Activated naive CD8-positive, alpha-beta T cell treated with anti-CD3 and anti-CD28 coated beads, Interleukin-2, amount 50 U/mL, for 24 hours (primary cell): ENCODE results near the gene YES1.

Experiments
- ATAC-seq: fragments of 150-1000 bp; cut with Tn5 transposase; one replicate; pipeline ENCODE4 v1.10.0; 2021
- DNase-seq: peaks from one replicate; pipeline ENCODE4 v3.0.0; 2021
- H3K27ac Mint-ChIP-seq: one replicate; pipeline ENCODE4 v1.8.0; 2021; ENCODE audit warnings: mild to moderate bottlenecking, mixed read lengths
- H3K27me3 Mint-ChIP-seq: one replicate; pipeline ENCODE4 v1.8.0; 2021; ENCODE audit warnings: mixed read lengths
- H3K36me3 Mint-ChIP-seq: one replicate; pipeline ENCODE4 v1.8.0; 2021; ENCODE audit warnings: low read depth, mixed read lengths
- H3K4me1 Mint-ChIP-seq: one replicate; pipeline ENCODE4 v1.8.0; 2021; ENCODE audit warnings: mixed read lengths
- H3K4me3 Mint-ChIP-seq: one replicate; pipeline ENCODE4 v1.8.0; 2021; ENCODE audit warnings: mild to moderate bottlenecking, moderate library complexity, mixed read lengths
- H3K9me3 Mint-ChIP-seq: one replicate; pipeline ENCODE4 v1.8.0; 2021; ENCODE audit warnings: mixed read lengths

The YES1 gene

DNA sequence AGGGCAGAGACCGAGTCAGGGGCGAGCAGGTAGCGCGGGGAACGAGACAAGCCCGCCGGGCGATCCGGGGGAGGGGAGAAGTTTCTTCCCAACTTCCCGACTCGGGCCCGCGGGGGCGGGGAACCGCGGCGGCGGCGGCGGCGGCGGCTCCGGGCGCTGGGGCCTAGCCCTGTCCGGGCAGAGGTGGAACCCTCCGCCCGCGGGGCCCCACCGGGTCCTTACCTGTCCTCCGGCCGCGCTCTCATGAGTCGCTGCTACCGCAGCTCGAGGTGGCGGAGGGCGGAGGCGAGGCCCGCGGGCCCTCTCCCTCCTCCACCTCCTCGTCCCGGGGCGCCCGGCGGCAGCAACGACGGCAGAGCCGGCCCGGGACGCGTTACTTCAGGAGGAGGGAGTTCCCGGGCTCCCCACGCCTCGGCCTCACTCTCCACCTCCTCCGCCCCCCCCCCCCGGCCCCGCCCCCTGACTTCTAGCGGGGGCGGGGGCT, at the start of gene YES1:
Gene YES1, minus strand, starts transcription at position 351 of the 484 bp plus-strand sequence. CDS start 55,415 bp downstream, outside the sequence.
- peaks cover 81% of the 10 kb centered on the region for H3K4me1 Mint-ChIP-seq
- peaks cover 10% of the 10 kb centered on the region for H3K27me3 Mint-ChIP-seq
- ATAC-seq, result peak; percentile 11
- peak within 1 kb of the TSS; percentile 100 for H3K27ac Mint-ChIP-seq
- H3K4me3 Mint-ChIP-seq, result peak within 1 kb of the TSS; percentile 98
- DNase-seq, result no peak
- H3K9me3 Mint-ChIP-seq, result no peaks in the 10 kb centered on the region
- H3K36me3 Mint-ChIP-seq, result peaks cover 12% of the 10 kb centered on the region

GRCh38 chr18:857986-858385, 45.9 kb upstream of the YES1 start:
- H3K27me3 Mint-ChIP-seq, result peaks cover 3% of the 10 kb centered on the region
- no peak overlapping the region for H3K4me3 Mint-ChIP-seq
- H3K36me3 Mint-ChIP-seq, result no peaks in the 10 kb centered on the region
- ATAC-seq (no peak), DNase-seq (no peak)
- no peak overlapping the region for H3K27ac Mint-ChIP-seq
- H3K9me3 Mint-ChIP-seq, result no peaks in the 10 kb centered on the region
- no peaks in the 10 kb centered on the region for H3K4me1 Mint-ChIP-seq

DNA sequence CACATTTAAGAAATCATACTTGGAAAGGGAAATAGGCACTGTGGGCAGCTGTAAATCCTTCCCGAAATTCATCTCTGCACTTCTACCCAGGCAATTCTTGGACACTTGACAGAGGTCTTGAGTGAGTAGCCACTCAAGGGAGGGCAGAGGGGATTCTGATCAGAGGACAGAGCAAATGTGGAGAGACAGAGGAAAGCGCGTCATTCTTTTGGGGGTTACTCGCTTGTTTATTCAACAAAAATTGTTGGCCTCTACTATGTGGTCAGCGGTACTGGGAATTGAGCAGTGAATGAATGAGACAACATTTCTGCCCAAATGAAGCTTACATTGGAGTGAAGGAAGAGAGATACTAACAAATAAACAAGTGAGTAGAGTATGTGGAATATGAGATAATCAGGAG, 41.4 kb upstream of the YES1 start:
- no peak for ATAC-seq
- DNase-seq, result no peak
- Mint-ChIP-seq H3K4me3 (no peak overlapping the region), H3K4me1 (no peaks in the 10 kb centered on the region), H3K9me3 (no peaks in the 10 kb centered on the region), H3K27me3 (peaks cover 9% of the 10 kb centered on the region), H3K27ac (no peak overlapping the region), H3K36me3 (no peaks in the 10 kb centered on the region)

- Mint-ChIP-seq H3K9me3 (no peaks in the 10 kb centered on the region), H3K36me3 (no peaks in the 10 kb centered on the region), H3K4me3 (no peak overlapping the region), H3K4me1 (no peaks in the 10 kb centered on the region), H3K27ac (no peak overlapping the region), H3K27me3 (peaks cover 9% of the 10 kb centered on the region)
- DNase-seq (no peak), ATAC-seq (no peak)
Measured at GRCh38 chr18:850960-851359, 38.9 kb upstream of the YES1 start.

DNA sequence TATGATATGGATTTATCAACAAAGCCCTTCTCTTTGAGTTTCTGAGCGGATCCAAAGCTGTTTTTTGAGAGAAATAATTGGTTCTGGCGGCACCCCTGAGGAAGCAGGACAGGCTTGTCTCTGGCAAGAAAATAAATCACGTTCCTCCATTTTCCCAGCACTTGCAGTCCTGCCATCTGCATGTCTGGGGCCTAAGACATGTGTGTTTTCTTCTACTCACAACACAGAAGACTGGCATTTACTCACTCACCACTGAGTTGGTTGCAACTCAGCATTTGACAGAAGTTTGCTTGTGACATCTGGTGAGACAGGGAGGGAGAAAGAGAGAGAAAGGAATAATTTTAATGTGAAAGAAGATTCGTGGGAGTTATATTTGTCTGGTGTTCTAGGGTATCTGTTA, 37.0 kb upstream of the YES1 start:
- no peaks in the 10 kb centered on the region for H3K36me3 Mint-ChIP-seq
- ATAC-seq (no peak), DNase-seq (no peak)
- H3K4me1 Mint-ChIP-seq, result no peaks in the 10 kb centered on the region
- H3K4me3 Mint-ChIP-seq, result no peak overlapping the region
- H3K27me3 Mint-ChIP-seq, result peaks cover 9% of the 10 kb centered on the region
- no peak overlapping the region for H3K27ac Mint-ChIP-seq
- no peaks in the 10 kb centered on the region for H3K9me3 Mint-ChIP-seq

DNA sequence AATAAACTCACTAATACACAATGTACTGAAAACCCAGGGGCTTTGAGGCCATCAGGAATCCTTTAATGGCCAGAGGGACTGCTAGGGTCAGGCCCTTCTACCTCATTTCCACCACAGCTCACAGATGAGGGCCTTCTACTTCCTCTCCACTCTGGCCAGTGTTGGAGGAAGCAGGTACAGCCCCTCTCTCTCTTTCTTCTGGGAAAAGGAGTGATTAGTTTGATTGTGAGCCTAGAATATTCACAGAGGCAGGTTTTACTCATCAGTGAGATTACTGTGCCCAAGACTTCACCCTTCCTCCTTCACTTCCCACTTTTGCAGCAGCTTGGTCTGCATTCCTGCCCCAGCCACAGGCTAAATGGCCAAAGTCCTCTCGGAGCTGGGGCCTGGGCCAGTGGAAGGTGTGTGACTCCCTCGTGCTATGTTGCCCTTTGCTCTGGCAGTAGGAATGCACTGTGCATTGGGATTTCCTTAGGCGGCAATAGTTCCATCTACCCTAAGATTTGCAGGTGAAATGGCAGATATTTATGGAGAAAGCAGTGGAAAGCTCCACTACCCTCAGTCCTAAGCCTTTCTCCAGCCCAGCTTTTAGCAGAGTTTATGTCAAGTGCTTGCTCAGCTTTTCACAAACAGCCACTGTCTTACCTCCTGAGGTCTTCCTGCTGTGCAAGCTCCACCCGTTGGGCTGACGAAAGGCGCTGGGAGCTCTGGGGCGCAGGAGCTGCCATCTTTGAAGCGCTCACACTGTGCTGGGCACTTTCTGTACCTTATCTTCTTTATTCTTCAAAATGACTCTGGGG, 36.2 kb upstream of the YES1 start:
- H3K4me1 Mint-ChIP-seq, result no peaks in the 10 kb centered on the region
- DNase-seq (no peak), ATAC-seq (no peak)
- H3K9me3 Mint-ChIP-seq, result no peaks in the 10 kb centered on the region
- no peak overlapping the region for H3K4me3 Mint-ChIP-seq
- H3K27ac Mint-ChIP-seq, result no peak overlapping the region
- H3K36me3 Mint-ChIP-seq, result no peaks in the 10 kb centered on the region
- H3K27me3 Mint-ChIP-seq, result peaks cover 7% of the 10 kb centered on the region

DNA sequence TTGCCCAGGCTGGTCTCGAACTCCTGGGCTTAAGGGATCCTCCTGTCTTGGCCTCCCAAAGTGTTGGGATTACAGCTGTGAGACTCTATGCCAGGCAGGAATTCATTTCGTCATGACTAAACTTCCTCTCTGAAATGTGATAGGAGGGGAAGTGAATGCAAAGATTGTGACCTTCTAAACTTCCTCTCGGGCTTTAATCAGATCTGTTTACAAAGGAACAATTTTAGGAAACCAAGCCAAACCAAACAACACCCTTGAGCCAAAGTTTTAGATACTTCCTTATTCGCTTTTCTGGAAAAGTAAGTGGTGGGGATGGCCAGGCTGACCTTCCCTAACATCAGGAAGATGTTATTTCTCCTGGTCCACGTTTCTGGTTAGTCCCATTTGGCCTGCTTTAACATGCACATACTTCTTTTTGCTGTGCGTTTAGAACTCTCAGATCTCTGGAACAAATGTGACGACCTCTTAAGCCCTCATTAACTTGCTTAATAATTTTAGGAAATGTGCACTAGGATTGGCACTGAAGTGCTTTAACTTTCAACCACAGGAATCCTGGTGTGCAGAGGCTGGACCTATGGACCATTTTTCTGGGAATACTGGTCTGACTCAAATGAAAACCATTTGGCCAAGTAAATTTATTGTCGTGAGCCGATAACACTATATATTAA, 33.2 kb upstream of the YES1 start:
- H3K36me3 Mint-ChIP-seq, result no peaks in the 10 kb centered on the region
- H3K27ac Mint-ChIP-seq, result no peak overlapping the region
- H3K4me3 Mint-ChIP-seq, result no peak overlapping the region
- H3K4me1 Mint-ChIP-seq, result no peaks in the 10 kb centered on the region
- no peaks in the 10 kb centered on the region for H3K27me3 Mint-ChIP-seq
- DNase-seq, result no peak
- ATAC-seq, result no peak
- H3K9me3 Mint-ChIP-seq, result no peaks in the 10 kb centered on the region

GRCh38 chr18:841647-842370, 29.8 kb upstream of the YES1 start:
- Mint-ChIP-seq H3K4me1 (peaks cover 4% of the 10 kb centered on the region), H3K4me3 (no peak overlapping the region), H3K27me3 (peaks cover 1% of the 10 kb centered on the region), H3K36me3 (no peaks in the 10 kb centered on the region), H3K9me3 (no peaks in the 10 kb centered on the region), H3K27ac (no peak overlapping the region)
- ATAC-seq (no peak), DNase-seq (no peak)

GRCh38 chr18:840516-840915, 28.5 kb upstream of the YES1 start:
- no peak for DNase-seq
- Mint-ChIP-seq H3K27me3 (peaks cover 1% of the 10 kb centered on the region), H3K27ac (no peak overlapping the region), H3K4me3 (no peak overlapping the region), H3K36me3 (no peaks in the 10 kb centered on the region), H3K4me1 (peaks cover 4% of the 10 kb centered on the region), H3K9me3 (no peaks in the 10 kb centered on the region)
- ATAC-seq, result no peak

GRCh38 chr18:840023-840408, 28.0 kb upstream of the YES1 start:
- no peaks in the 10 kb centered on the region for H3K36me3 Mint-ChIP-seq
- H3K4me3 Mint-ChIP-seq, result no peak overlapping the region
- no peak for DNase-seq
- peaks cover 4% of the 10 kb centered on the region for H3K4me1 Mint-ChIP-seq
- no peak for ATAC-seq
- H3K9me3 Mint-ChIP-seq, result no peaks in the 10 kb centered on the region
- H3K27ac Mint-ChIP-seq, result no peak overlapping the region
- H3K27me3 Mint-ChIP-seq, result peaks cover 1% of the 10 kb centered on the region

DNA sequence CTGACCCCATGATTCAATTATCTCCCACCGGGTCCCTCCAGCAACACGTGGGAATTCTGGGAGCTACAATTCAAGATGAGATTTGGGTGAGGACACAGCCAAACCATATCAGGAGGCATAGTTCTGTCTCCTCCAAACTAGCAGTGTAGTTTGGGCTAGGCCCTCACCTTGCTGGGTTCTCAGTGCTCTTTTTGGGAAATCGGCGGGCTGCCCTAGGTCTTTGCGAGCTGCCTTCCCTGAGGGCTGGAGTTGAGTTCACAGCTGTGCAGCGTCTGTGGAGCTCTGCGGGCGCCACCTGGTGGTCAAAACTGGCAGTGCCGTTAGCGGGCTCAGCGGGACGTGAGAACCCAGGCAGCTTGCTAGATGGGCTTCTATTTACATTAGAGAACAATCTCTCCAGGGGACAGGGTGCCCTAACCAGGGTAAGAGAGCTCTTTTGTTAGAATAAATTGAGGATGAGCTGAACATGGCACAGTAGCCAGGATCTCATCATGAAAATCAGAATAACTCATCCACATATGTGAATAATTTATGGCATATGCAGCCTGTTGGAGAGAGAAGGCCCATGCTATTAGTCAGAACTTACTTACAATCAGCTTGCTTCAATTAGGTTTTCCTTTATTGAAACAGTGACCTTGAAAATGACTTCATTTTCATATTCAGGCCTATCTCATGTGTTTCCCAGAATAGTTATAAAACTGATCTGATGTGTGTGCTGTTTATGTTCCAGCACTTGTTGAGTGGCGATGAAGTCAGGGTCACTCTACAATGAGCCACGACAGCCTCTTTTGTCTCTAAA, 27.4 kb upstream of the YES1 start:
- no peak overlapping the region for H3K4me3 Mint-ChIP-seq

GRCh38 chr18:837922-838321, 25.9 kb upstream of the YES1 start:
- Mint-ChIP-seq H3K9me3 (no peaks in the 10 kb centered on the region), H3K27ac (peak overlapping the region; percentile 9), H3K27me3 (peaks cover 5% of the 10 kb centered on the region), H3K4me1 (peaks cover 4% of the 10 kb centered on the region), H3K36me3 (no peaks in the 10 kb centered on the region), H3K4me3 (no peak overlapping the region)
- ATAC-seq (no peak), DNase-seq (no peak)

More for the DNA sequence above, 27.4 kb upstream of the YES1 start:
- ATAC-seq, result peak; percentile 97
- H3K4me1 Mint-ChIP-seq, result peaks cover 4% of the 10 kb centered on the region
- H3K36me3 Mint-ChIP-seq, result no peaks in the 10 kb centered on the region
- no peaks in the 10 kb centered on the region for H3K9me3 Mint-ChIP-seq
- no peak overlapping the region for H3K27ac Mint-ChIP-seq
- H3K27me3 Mint-ChIP-seq, result peaks cover 1% of the 10 kb centered on the region
- DNase-seq, result peak; percentile 96

DNA sequence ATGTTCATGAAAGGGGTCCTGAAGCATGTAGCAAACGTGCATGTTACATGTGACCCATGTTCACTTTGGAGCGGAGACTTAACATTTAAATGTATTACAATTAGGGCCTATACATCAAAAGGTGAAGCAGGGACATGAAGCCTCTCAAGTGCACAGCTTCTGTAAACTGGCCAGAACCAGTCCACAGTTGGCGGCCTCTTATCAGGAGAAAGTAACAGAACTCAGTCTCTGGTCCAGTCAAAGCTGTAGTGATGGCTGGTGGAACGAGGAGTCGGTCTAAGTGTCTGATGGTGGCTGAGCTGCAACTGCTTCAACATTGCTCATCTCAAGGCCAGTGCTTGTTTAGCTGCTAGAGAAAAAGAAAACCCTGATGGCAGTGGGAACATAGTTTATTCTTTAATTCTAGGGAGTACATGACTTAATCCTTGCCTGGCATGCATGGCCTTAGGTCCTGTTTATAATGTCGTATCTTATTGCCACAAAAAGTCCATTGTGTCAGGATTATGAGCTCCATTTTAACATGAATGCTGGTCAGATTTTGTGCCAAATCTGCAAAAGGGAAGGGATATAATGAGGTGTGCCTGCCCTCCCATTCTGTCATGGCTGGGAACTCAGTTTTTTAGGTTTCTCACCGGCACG, 22.2 kb upstream of the YES1 start:
- H3K4me3 Mint-ChIP-seq, result no peak overlapping the region
- H3K36me3 Mint-ChIP-seq, result no peaks in the 10 kb centered on the region
- ATAC-seq, result no peak
- H3K4me1 Mint-ChIP-seq, result peaks cover 14% of the 10 kb centered on the region
- no peak for DNase-seq
- H3K9me3 Mint-ChIP-seq, result no peaks in the 10 kb centered on the region
- no peak overlapping the region for H3K27ac Mint-ChIP-seq
- peaks cover 5% of the 10 kb centered on the region for H3K27me3 Mint-ChIP-seq

DNA sequence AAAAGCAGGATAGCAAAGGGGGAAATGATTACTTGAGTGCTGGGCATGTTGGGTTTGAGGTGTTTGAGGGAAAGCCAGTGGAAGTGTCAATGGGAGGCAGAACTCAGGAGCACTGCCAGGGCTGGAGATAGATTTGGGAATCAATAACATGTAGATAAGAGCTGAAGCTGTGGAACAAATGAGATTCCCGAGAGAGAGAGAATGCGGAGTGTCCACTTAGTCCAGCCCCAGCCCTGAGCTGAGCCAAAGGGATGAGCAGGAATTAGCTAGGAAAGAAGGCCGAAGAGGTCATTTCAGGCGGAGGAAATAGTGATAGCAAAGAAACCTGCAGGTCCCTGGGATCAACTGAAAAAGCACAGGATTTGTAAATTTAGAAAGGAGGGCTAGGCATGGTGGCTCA, 21.2 kb upstream of the YES1 start:
- Mint-ChIP-seq H3K4me1 (peaks cover 12% of the 10 kb centered on the region), H3K27me3 (peaks cover 5% of the 10 kb centered on the region), H3K36me3 (no peaks in the 10 kb centered on the region), H3K4me3 (no peak overlapping the region), H3K27ac (no peak overlapping the region), H3K9me3 (no peaks in the 10 kb centered on the region)
- ATAC-seq (no peak), DNase-seq (no peak)
